GM18505 (cell line): ENCODE results near the gene SEZ6L2.
"Not testable (repeated sequence)": the region's sequence is repeated elsewhere in the genome, so short reads cannot be mapped to it uniquely, and the experiment has no call there.

ENCODE experiments used
- ATAC-seq: cut with Tn5 transposase; IDR thresholded peaks from one replicate; pipeline ENCODE4 v1.9.1; 2021; ENCODE audit not compliant: unreplicated experiment
- POLR2A ChIP-seq: IDR thresholded peaks from 4 replicates; pipeline ENCODE4 v1.6.1; 2011; ENCODE audit warnings: borderline replicate concordance; ENCODE audit not compliant: insufficient read depth, insufficient read length; ENCODE audit errors: extremely low read depth

Gene SEZ6L2

GRCh38 chr16:29848420-29849297, 50.7 kb downstream of the SEZ6L2 start:
- no peak for TF ChIP-seq POLR2A
- no peak for ATAC-seq

- no peak for ATAC-seq
- no peak for TF ChIP-seq POLR2A
These were observed 53.7 kb downstream of the SEZ6L2 start for GRCh38 chr16:29845656-29846055.

- no peak for ATAC-seq
- no peak for TF ChIP-seq POLR2A
These were observed 54.6 kb downstream of the SEZ6L2 start for GRCh38 chr16:29844575-29845331.

GRCh38 chr16:29843931-29844330, 55.4 kb downstream of the SEZ6L2 start:
- TF ChIP-seq POLR2A, result no peak
- no peak for ATAC-seq

GRCh38 chr16:29842732-29843346, 56.5 kb downstream of the SEZ6L2 start:
- ATAC-seq, result no peak
- no peak for TF ChIP-seq POLR2A

GRCh38 chr16:29841631-29842030, 57.7 kb downstream of the SEZ6L2 start:
- ATAC-seq, result no peak
- no peak for TF ChIP-seq POLR2A

GRCh38 chr16:29840240-29840639, 59.1 kb downstream of the SEZ6L2 start:
- no peak for TF ChIP-seq POLR2A
- ATAC-seq, result no peak

GRCh38 chr16:29839822-29840221, 59.5 kb downstream of the SEZ6L2 start:
- no peak for TF ChIP-seq POLR2A
- ATAC-seq, result no peak

GRCh38 chr16:29837841-29838240, 61.5 kb downstream of the SEZ6L2 start:
- ATAC-seq, result no peak
- TF ChIP-seq POLR2A, result no peak

GRCh38 chr16:29836623-29837022, 62.7 kb downstream of the SEZ6L2 start:
- no peak for ATAC-seq
- no peak for TF ChIP-seq POLR2A

- no peak for ATAC-seq
- TF ChIP-seq POLR2A, result no peak
These were observed 63.4 kb downstream of the SEZ6L2 start for GRCh38 chr16:29835926-29836325.

- no peak for TF ChIP-seq POLR2A
- no peak for ATAC-seq
These were observed 65.3 kb downstream of the SEZ6L2 start for GRCh38 chr16:29834079-29834478.

GRCh38 chr16:29833219-29833618, 66.1 kb downstream of the SEZ6L2 start:
- ATAC-seq, result not testable (repeated sequence)

- no peak for ATAC-seq
- TF ChIP-seq POLR2A, result no peak
These were observed 67.9 kb downstream of the SEZ6L2 start for GRCh38 chr16:29831490-29831889.

GRCh38 chr16:29830774-29831173, 68.6 kb downstream of the SEZ6L2 start:
- ATAC-seq, result no peak
- no peak for TF ChIP-seq POLR2A

- TF ChIP-seq POLR2A, result no peak
These were observed 73.0 kb downstream of the SEZ6L2 start for GRCh38 chr16:29826342-29826695.

More at GRCh38 chr16:29826342-29826695, 73.0 kb downstream of the SEZ6L2 start:
- ATAC-seq, result no peak
